Measurements from ENCODE around the gene GINS2. TPM values are rescaled to one million over a fixed set of nuclear protein-coding genes. Genes with fewer than 3 reads are reported as not detected.
A peak's percentile ranks its signal among the peaks of the same experiment; 100 is the strongest.

GINS2 gene
- total RNA-seq, 3 donors from 2014 or later (not counting 1 experiment from before 2014, with no cell fraction given) = 0.73 to 2.6 (median 0.89) TPM

DNA sequence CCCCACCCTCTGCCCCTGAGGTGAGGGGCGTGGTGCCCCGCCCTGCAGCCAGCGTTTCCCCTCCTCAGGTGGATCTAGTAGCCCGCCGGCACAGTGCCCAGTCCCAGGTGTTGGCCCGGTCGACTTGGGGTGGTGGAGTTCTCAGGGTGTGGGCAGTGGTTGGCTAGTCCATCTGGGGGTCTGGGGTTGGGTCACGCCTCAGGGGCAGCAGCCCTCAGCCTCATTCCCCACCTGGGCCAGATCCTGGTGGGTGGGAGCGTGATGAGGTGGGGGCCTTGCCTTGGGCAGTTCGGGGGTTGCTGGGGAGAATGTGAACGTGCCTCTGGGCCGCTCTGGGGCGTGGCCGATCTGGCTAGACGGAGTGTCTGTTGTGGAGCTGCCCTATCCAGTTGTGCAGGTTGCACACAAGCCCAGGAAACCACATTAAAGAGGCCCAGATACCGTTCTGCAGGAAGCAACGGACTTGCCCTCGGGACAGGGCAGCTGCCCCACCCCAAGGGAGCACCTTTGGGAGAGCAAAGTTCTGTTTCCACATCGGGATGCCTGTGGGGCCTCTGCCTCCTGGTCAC is 43.6 kb downstream of the GINS2 start:
- Histone ChIP-seq H3K9me3 (ENCODE audit: control insufficient read depth, insufficient read depth, low read length) (no peaks in the 10 kb centered on the region), H3K27ac (ENCODE audit: low read length) (no peak overlapping the region), H3K36me3 (ENCODE audit: control insufficient read depth, insufficient read depth, low read length) (peaks cover 21% of the 10 kb centered on the region), H3K4me3 (ENCODE audit: low read length) (no peak overlapping the region), H3K27me3 (ENCODE audit: control insufficient read depth, insufficient read depth, low read length) (no peaks in the 10 kb centered on the region), H3K4me1 (ENCODE audit: control insufficient read depth, insufficient read depth, low read length) (peaks cover 50% of the 10 kb centered on the region)
- 70% methylated on average over 19 of the region's 19 CpGs for WGBS (ENCODE audit: insufficient coverage)
- Mint-ChIP-seq H3K27ac (peak overlapping the region in 1 of 2 donors; percentile 18), H3K9me3 (no peaks in the 10 kb centered on the region), H3K36me3 (no peaks in the 10 kb centered on the region), H3K4me1 (peaks cover 31 to 61% of the 10 kb centered on the region in 2 donors), H3K27me3 (ENCODE audit: low read depth in 2 of 2) (no peaks in the 10 kb centered on the region), H3K4me3 (no peak overlapping the region)
- TF ChIP-seq, protein P1, sequence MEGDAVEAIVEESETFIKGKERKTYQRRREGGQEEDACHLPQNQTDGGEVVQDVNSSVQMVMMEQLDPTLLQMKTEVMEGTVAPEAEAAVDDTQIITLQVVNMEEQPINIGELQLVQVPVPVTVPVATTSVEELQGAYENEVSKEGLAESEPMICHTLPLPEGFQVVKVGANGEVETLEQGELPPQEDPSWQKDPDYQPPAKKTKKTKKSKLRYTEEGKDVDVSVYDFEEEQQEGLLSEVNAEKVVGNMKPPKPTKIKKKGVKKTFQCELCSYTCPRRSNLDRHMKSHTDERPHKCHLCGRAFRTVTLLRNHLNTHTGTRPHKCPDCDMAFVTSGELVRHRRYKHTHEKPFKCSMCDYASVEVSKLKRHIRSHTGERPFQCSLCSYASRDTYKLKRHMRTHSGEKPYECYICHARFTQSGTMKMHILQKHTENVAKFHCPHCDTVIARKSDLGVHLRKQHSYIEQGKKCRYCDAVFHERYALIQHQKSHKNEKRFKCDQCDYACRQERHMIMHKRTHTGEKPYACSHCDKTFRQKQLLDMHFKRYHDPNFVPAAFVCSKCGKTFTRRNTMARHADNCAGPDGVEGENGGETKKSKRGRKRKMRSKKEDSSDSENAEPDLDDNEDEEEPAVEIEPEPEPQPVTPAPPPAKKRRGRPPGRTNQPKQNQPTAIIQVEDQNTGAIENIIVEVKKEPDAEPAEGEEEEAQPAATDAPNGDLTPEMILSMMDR (IDR thresholded peaks at IDR 0.05) = no peak
- DNase-seq (no peak), ATAC-seq (no peak)
- intact Hi-C loops (cut with micrococcal nuclease) = no loop called here

DNA sequence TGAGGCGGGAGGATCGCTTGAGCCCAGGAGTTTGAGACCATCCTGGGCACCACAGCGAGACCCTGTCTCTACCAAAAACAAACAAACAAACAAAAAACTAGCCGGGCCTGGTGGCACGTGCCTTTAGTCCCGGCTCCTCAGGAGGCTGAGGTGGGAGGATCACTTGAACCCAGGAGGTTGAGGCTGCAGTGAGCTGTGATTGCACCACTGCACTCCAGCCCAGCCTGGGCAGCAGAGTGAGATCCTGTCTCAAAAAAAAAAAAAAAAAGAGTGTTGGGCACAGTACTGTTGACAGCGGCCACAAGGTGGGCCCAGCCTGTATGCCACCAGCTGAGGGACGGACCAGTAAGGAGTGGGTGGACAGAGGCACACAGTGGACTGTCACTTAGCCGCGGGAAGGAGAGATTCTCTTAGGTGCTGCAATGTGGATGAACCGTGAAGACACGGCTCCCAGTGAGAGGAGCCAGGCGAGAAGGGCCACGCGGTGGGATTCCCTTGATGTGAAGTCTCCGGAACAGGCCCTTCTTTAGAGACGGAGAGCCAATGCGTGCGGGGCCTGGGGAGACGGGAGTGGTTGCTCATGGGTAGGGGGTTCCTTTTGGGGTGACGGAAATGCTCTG is 44.6 kb downstream of the GINS2 start:
- Mint-ChIP-seq H3K27me3 (ENCODE audit: low read depth in 2 of 2) (no peaks in the 10 kb centered on the region), H3K4me3 (peak overlapping the region; percentile 9), H3K9me3 (no peaks in the 10 kb centered on the region), H3K27ac (peak overlapping the region; percentile 79 to 87), H3K36me3 (no peaks in the 10 kb centered on the region), H3K4me1 (peaks cover 34 to 64% of the 10 kb centered on the region in 2 donors)
- TF ChIP-seq, protein P1 (IDR thresholded peaks at IDR 0.05) = no peak
- DNase-seq = no peak
- peaks cover 50% of the 10 kb centered on the region for H3K4me1 ChIP-seq (ENCODE audit: control insufficient read depth, insufficient read depth, low read length)
- intact Hi-C loops (cut with micrococcal nuclease) = no loop called here
- no peak overlapping the region for H3K4me3 ChIP-seq (ENCODE audit: low read length)
- H3K36me3 ChIP-seq (ENCODE audit: control insufficient read depth, insufficient read depth, low read length) = peaks cover 14% of the 10 kb centered on the region
- H3K27me3 ChIP-seq (ENCODE audit: control insufficient read depth, insufficient read depth, low read length) = no peaks in the 10 kb centered on the region
- no peak overlapping the region for H3K27ac ChIP-seq (ENCODE audit: low read length)
- no peak for ATAC-seq
- WGBS (ENCODE audit: insufficient coverage) = 96% methylated on average over 21 of the region's 21 CpGs
- no peaks in the 10 kb centered on the region for H3K9me3 ChIP-seq (ENCODE audit: control insufficient read depth, insufficient read depth, low read length)

DNA sequence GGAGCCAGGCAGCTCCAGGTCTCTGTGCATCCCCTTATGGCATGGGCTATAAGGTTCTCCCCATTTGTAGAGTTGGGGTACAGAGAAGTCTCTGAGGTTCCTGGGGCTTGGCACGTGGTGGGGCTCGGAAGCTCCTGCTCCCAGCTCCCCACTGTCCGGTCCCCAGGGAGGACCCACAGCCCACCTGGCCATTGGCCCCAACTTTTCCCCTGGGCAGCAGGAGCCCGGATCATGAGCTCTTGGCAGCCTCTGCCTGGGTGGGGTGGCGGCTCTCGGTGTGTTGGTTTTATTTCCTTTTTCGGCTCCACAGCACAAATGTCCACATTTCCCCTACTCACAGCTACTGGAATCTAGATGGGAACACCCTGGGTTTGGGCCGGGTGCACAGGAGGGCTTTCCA is 45.1 kb downstream of the GINS2 start:
- Mint-ChIP-seq H3K36me3 (no peaks in the 10 kb centered on the region), H3K9me3 (no peaks in the 10 kb centered on the region), H3K27ac (peak overlapping the region; percentile 79 to 87), H3K4me3 (no peak overlapping the region), H3K4me1 (peaks cover 31 to 62% of the 10 kb centered on the region in 2 donors), H3K27me3 (ENCODE audit: low read depth in 2 of 2) (no peaks in the 10 kb centered on the region)
- TF ChIP-seq, protein P1 (IDR thresholded peaks at IDR 0.05) = no peak
- WGBS (ENCODE audit: insufficient coverage) = 83% methylated on average over 5 of the region's 8 CpGs
- ATAC-seq = no peak
- H3K4me3 ChIP-seq (ENCODE audit: low read length) = no peak overlapping the region
- peaks cover 52% of the 10 kb centered on the region for H3K4me1 ChIP-seq (ENCODE audit: control insufficient read depth, insufficient read depth, low read length)
- no peaks in the 10 kb centered on the region for H3K27me3 ChIP-seq (ENCODE audit: control insufficient read depth, insufficient read depth, low read length)
- H3K9me3 ChIP-seq (ENCODE audit: control insufficient read depth, insufficient read depth, low read length) = no peaks in the 10 kb centered on the region
- no peak overlapping the region for H3K27ac ChIP-seq (ENCODE audit: low read length)
- intact Hi-C loops (cut with micrococcal nuclease) = no loop called here
- peaks cover 8% of the 10 kb centered on the region for H3K36me3 ChIP-seq (ENCODE audit: control insufficient read depth, insufficient read depth, low read length)
- DNase-seq = no peak

Measured in natural killer cell (primary cell).